Liver (tissue), 9 donors: ENCODE results near the gene ZFP62. TPM values are rescaled to one million over a fixed set of nuclear protein-coding genes. Genes with fewer than 3 reads are reported as not detected.

Experiments used
- DNase-seq: peaks from one replicate; pipeline ENCODE4 v3.0.0-alpha.2; 2017; ENCODE audit warnings: low spot score
- H3K27ac ChIP-seq, 2 donors: one replicate each; pipeline ENCODE4 v1.7.0; 2013; ENCODE audit warnings: inconsistent platforms in 2 of 2, low read length in 2 of 2, control low read depth in 1 of 2, low read depth in 1 of 2, mild to moderate bottlenecking in 1 of 2
- H3K27me3 ChIP-seq, 4 donors: one replicate each; pipeline versions ENCODE4 v1.6.1 to v1.7.0; 2013; ENCODE audit warnings: low read length in 3 of 4, inconsistent platforms in 1 of 4, mild to moderate bottlenecking in 1 of 4, moderate library complexity in 1 of 4; ENCODE audit not compliant: control insufficient read depth in 4 of 4, insufficient read depth in 4 of 4
- H3K36me3 ChIP-seq, 4 donors: one replicate each; pipeline versions ENCODE4 v1.6.1 to v1.7.0; 2013; ENCODE audit warnings: low read length in 3 of 4, mild to moderate bottlenecking in 3 of 4, low read depth in 1 of 4, moderate library complexity in 1 of 4; ENCODE audit not compliant: control insufficient read depth in 4 of 4, insufficient read depth in 3 of 4
- H3K4me1 ChIP-seq, 4 donors: one replicate each; pipeline versions ENCODE4 v1.6.1 to v1.7.0; 2013; ENCODE audit warnings: low read length in 3 of 4, mild to moderate bottlenecking in 3 of 4, moderate library complexity in 1 of 4; ENCODE audit not compliant: control insufficient read depth in 4 of 4, insufficient read depth in 4 of 4
- H3K4me3 ChIP-seq, 3 donors: one replicate each; pipeline versions ENCODE4 v1.6.1 to v1.7.0; 2013; ENCODE audit warnings: low read length in 3 of 3, control low read depth in 1 of 3, low read depth in 1 of 3, mild to moderate bottlenecking in 1 of 3
- H3K9ac ChIP-seq, 2 donors: one replicate each; pipeline ENCODE4 v1.7.0; 2013; ENCODE audit warnings: low read length in 2 of 2, mild to moderate bottlenecking in 2 of 2, moderate library complexity in 2 of 2, control low read depth in 1 of 2, low read depth in 1 of 2
- H3K9me3 ChIP-seq, 4 donors: one replicate each; pipeline versions ENCODE4 v1.6.1 to v1.7.0; 2013; ENCODE audit warnings: low read length in 3 of 4; ENCODE audit not compliant: control insufficient read depth in 4 of 4
- ATF3 ChIP-seq: IDR thresholded peaks from 2 replicates; pipeline ENCODE4 v1.6.1; 2016; ENCODE audit warnings: antibody characterized with exemption
- EGR1 ChIP-seq, 2 donors: IDR thresholded peaks; 2 replicates each; pipeline ENCODE4 v1.6.1; 2016 to 2018; ENCODE audit warnings: antibody characterized with exemption in 2 of 2, low read depth in 2 of 2
- FOXA1 ChIP-seq: IDR thresholded peaks from 2 replicates; pipeline ENCODE4 v1.6.1; 2016; ENCODE audit warnings: antibody characterized with exemption
- FOXA2 ChIP-seq: IDR thresholded peaks from 2 replicates; pipeline ENCODE4 v1.6.1; 2016; ENCODE audit warnings: antibody characterized with exemption
- GABPA ChIP-seq, 2 donors: IDR thresholded peaks in 1 of 2; conservative IDR thresholded peaks in 1 of 2; 2 replicates each; pipeline ENCODE4 v1.6.1; 2016; ENCODE audit warnings: antibody characterized with exemption in 2 of 2, mild to moderate bottlenecking in 1 of 2, moderate library complexity in 1 of 2
- HNF4A ChIP-seq, 2 donors: conservative IDR thresholded peaks; 2 replicates each; pipeline ENCODE4 v1.6.1; 2016; ENCODE audit warnings: antibody characterized with exemption in 2 of 2, mild to moderate bottlenecking in 2 of 2
- HNF4G ChIP-seq: IDR thresholded peaks from 2 replicates; pipeline ENCODE4 v1.6.1; 2016; ENCODE audit warnings: antibody characterized with exemption
- JUND ChIP-seq, 2 donors: IDR thresholded peaks; 2 replicates each; pipeline ENCODE4 v1.6.1; 2016; ENCODE audit warnings: antibody characterized with exemption in 2 of 2
- MAX ChIP-seq: IDR thresholded peaks from 2 replicates; pipeline ENCODE4 v1.6.1; 2016; ENCODE audit warnings: antibody characterized with exemption
- NR2F2 ChIP-seq: IDR thresholded peaks from 2 replicates; pipeline ENCODE4 v1.6.1; 2016; ENCODE audit warnings: antibody characterized with exemption
- RAD21 ChIP-seq, 2 donors: IDR thresholded peaks; 2 replicates each; pipeline ENCODE4 v1.6.1; 2016; ENCODE audit warnings: antibody characterized with exemption in 2 of 2, mild to moderate bottlenecking in 2 of 2
- REST ChIP-seq: IDR thresholded peaks from 2 replicates; pipeline ENCODE4 v1.6.1; 2016; ENCODE audit warnings: antibody characterized with exemption, mild to moderate bottlenecking
- RXRA ChIP-seq, 2 donors: IDR thresholded peaks; 2 replicates each; pipeline ENCODE4 v1.6.1; 2017 to 2018; ENCODE audit warnings: antibody characterized with exemption in 2 of 2, mild to moderate bottlenecking in 1 of 2
- SP1 ChIP-seq: IDR thresholded peaks from 2 replicates; pipeline ENCODE4 v1.6.1; 2018; ENCODE audit warnings: antibody characterized with exemption, mild to moderate bottlenecking
- TAF1 ChIP-seq: conservative IDR thresholded peaks from 2 replicates; pipeline ENCODE4 v1.6.1; 2016; ENCODE audit warnings: antibody characterized with exemption, mild to moderate bottlenecking
- YY1 ChIP-seq: IDR thresholded peaks from 2 replicates; pipeline ENCODE4 v1.6.1; 2016; ENCODE audit warnings: antibody characterized with exemption, mild to moderate bottlenecking
- ZBTB33 ChIP-seq: IDR thresholded peaks from 2 replicates; pipeline ENCODE4 v1.6.1; 2016; ENCODE audit warnings: antibody characterized with exemption
- WGBS: extraction: QIAGEN DNeasy Blood & Tissue Kit; methylation state at CpG from one replicate; pipeline ENCODE4 v1.1.7; 2013; 5-methylcytosine and 5-hydroxymethylcytosine counted together
- polyA plus RNA-seq, 2 donors: library from polyadenylated mRNA; stranded (reverse) in 1 of 2; unstranded in 1 of 2; fragments of 200-250 nt in 1 of 2; fragments of >200 nt in 1 of 2; fragmentation: Nextera tagmentation in 1 of 2; extraction: Ambion mirVana in 1 of 2; gene quantifications; one replicate each; pipeline versions ENCODE4 v1.2.1 to v1.2.3, GENCODE V29; 2013 to 2015
- total RNA-seq, 2 donors: library from RNA; depleted of rRNA; stranded (reverse); fragments of >200 nt; gene quantifications; one replicate each; pipeline ENCODE4 v1.2.3, GENCODE V29; 2014
- TF ChIP-seq, protein P1 (sequence below): fragments of 150-350 bp; IDR thresholded peaks from 2 replicates; pipeline ENCODE4 v1.5.1; 2017; ENCODE audit warnings: improper control_type of control experiment, low read depth, low read length; ENCODE audit not compliant: missing input control
- donor health status: healthy.
- donor health status: healthy.
- donor health status: healthy.
- donor health status: healthy.
- donor health status: healthy.

The ZFP62 gene
- total and polyA plus RNA-seq, 4 donors, result 3.4 to 8.8 (median 5.7) TPM

- TF ChIP-seq TAF1 (no peak), MAX (no peak), SP1 (no peak), EGR1 (IDR thresholded peaks at IDR 0.05; ENCODE audit: low read depth in 2 of 2) (no peak)
Measured at GRCh38 chr5:180844432-180844831, 16.6 kb downstream of the ZFP62 start (continued).

- DNase-seq, result no peak
- 95% methylated on average over 3 of the region's 3 CpGs for WGBS
- Histone ChIP-seq H3K9me3 (peaks cover 0 to 1% (median 0%) of the 10 kb centered on the region in 4 donors), H3K27me3 (no peaks in the 10 kb centered on the region), H3K9ac (no peak overlapping the region), H3K4me3 (no peak overlapping the region), H3K4me1 (no peaks in the 10 kb centered on the region), H3K27ac (no peak overlapping the region), H3K36me3 (peaks cover 1 to 16% (median 10%) of the 10 kb centered on the region in 4 donors)
- TF ChIP-seq GABPA (IDR thresholded peaks at IDR 0.05 in 1 of 2, conservative IDR thresholded peaks at IDR 0.05 in 1 of 2) (no peak), FOXA2 (no peak), TAF1 (no peak), SP1 (no peak), FOXA1 (no peak), JUND (IDR thresholded peaks at IDR 0.05) (no peak), REST (no peak), HNF4G (no peak), NR2F2 (no peak), ATF3 (no peak), RXRA (IDR thresholded peaks at IDR 0.05) (no peak), MAX (no peak), YY1 (no peak), HNF4A (conservative IDR thresholded peaks at IDR 0.05) (no peak), ZBTB33 (no peak), RAD21 (IDR thresholded peaks at IDR 0.05) (no peak), EGR1 (IDR thresholded peaks at IDR 0.05; ENCODE audit: low read depth in 2 of 2) (no peak)
- TF ChIP-seq, protein P1, sequence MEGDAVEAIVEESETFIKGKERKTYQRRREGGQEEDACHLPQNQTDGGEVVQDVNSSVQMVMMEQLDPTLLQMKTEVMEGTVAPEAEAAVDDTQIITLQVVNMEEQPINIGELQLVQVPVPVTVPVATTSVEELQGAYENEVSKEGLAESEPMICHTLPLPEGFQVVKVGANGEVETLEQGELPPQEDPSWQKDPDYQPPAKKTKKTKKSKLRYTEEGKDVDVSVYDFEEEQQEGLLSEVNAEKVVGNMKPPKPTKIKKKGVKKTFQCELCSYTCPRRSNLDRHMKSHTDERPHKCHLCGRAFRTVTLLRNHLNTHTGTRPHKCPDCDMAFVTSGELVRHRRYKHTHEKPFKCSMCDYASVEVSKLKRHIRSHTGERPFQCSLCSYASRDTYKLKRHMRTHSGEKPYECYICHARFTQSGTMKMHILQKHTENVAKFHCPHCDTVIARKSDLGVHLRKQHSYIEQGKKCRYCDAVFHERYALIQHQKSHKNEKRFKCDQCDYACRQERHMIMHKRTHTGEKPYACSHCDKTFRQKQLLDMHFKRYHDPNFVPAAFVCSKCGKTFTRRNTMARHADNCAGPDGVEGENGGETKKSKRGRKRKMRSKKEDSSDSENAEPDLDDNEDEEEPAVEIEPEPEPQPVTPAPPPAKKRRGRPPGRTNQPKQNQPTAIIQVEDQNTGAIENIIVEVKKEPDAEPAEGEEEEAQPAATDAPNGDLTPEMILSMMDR, result no peak
Measured at GRCh38 chr5:180839935-180840334, 21.1 kb downstream of the ZFP62 start.
